ENCODE measurements around the gene SMG7. TPM values are rescaled to one million over a fixed set of nuclear protein-coding genes. Genes with fewer than 3 reads are reported as not detected.

Gene SMG7
- total RNA-seq, 2 experiments from 2014 or later, result 35.2 to 39.1 TPM

- Histone ChIP-seq H3K36me3 (ENCODE audit: insufficient read depth, low read length) (no peaks in the 10 kb centered on the region), H3K27me3 (ENCODE audit: control insufficient read depth in 1 of 2, insufficient read depth in 2 of 2, low read length in 2 of 2) (no peaks in the 10 kb centered on the region), H3K9me3 (ENCODE audit: control insufficient read depth in 1 of 2, insufficient read depth in 1 of 2, low read length in 2 of 2) (no peaks in the 10 kb centered on the region), H3K27ac (ENCODE audit: low read depth in 1 of 2, low read length in 2 of 2) (no peak overlapping the region), H3K4me3 (ENCODE audit: low read length) (no peak overlapping the region), H3K4me1 (ENCODE audit: insufficient read depth, low read length) (peaks cover 4% of the 10 kb centered on the region)
- POLR2A ChIA-PET, result interaction anchor here (1.0 kb wide), 1 partner anchor 13 kb away, joined by 3 read pairs; no protein-coding TSS in a partner anchor
- Mint-ChIP-seq H3K4me1 (ENCODE audit: low read depth) (peaks cover 70% of the 10 kb centered on the region), H3K4me3 (no peak overlapping the region), H3K27ac (peak overlapping the region; percentile 39), H3K27me3 (no peaks in the 10 kb centered on the region), H3K36me3 (ENCODE audit: low read depth) (peaks cover 17% of the 10 kb centered on the region), H3K9me3 (no peaks in the 10 kb centered on the region)
- CTCF ChIA-PET, result no interaction called here
- intact Hi-C loops (cut with DNase I, micrococcal nuclease), result no loop called here
- no peak for TF ChIP-seq CTCF (IDR thresholded peaks at IDR 0.05)
- DNase-seq (no peak), ATAC-seq (ENCODE audit: poor library complexity) (no peak)
These were observed 18.6 kb downstream of the SMG7 start for GRCh38 chr1:183490932-183491331.

GRCh38 chr1:183493540-183494245, 21.4 kb downstream of the SMG7 start:
- CTCF ChIA-PET, result no interaction called here
- TF ChIP-seq CTCF (IDR thresholded peaks at IDR 0.05), result no peak
- Mint-ChIP-seq H3K27me3 (no peaks in the 10 kb centered on the region), H3K36me3 (ENCODE audit: low read depth) (peaks cover 4% of the 10 kb centered on the region), H3K4me3 (no peak overlapping the region), H3K9me3 (no peaks in the 10 kb centered on the region), H3K27ac (no peak overlapping the region), H3K4me1 (ENCODE audit: low read depth) (peaks cover 75% of the 10 kb centered on the region)
- no peak for ATAC-seq (ENCODE audit: poor library complexity)
- intact Hi-C loops (cut with DNase I, micrococcal nuclease), result no loop called here
- Histone ChIP-seq H3K27me3 (ENCODE audit: control insufficient read depth in 1 of 2, insufficient read depth in 2 of 2, low read length in 2 of 2) (no peaks in the 10 kb centered on the region), H3K9me3 (ENCODE audit: control insufficient read depth in 1 of 2, insufficient read depth in 1 of 2, low read length in 2 of 2) (no peaks in the 10 kb centered on the region), H3K36me3 (ENCODE audit: insufficient read depth, low read length) (no peaks in the 10 kb centered on the region), H3K4me3 (ENCODE audit: low read length) (no peak overlapping the region), H3K4me1 (ENCODE audit: insufficient read depth, low read length) (peaks cover 15% of the 10 kb centered on the region), H3K27ac (ENCODE audit: low read depth in 1 of 2, low read length in 2 of 2) (no peak overlapping the region)
- POLR2A ChIA-PET, result no interaction called here
- DNase-seq, result no peak

- Histone ChIP-seq H3K4me1 (ENCODE audit: insufficient read depth, low read length) (peaks cover 16% of the 10 kb centered on the region), H3K36me3 (ENCODE audit: insufficient read depth, low read length) (no peaks in the 10 kb centered on the region), H3K27me3 (ENCODE audit: control insufficient read depth in 1 of 2, insufficient read depth in 2 of 2, low read length in 2 of 2) (no peaks in the 10 kb centered on the region), H3K9me3 (ENCODE audit: control insufficient read depth in 1 of 2, insufficient read depth in 1 of 2, low read length in 2 of 2) (no peaks in the 10 kb centered on the region), H3K27ac (ENCODE audit: low read depth in 1 of 2, low read length in 2 of 2) (no peak overlapping the region), H3K4me3 (ENCODE audit: low read length) (no peak overlapping the region)
- Mint-ChIP-seq H3K27me3 (no peaks in the 10 kb centered on the region), H3K36me3 (ENCODE audit: low read depth) (no peaks in the 10 kb centered on the region), H3K4me3 (no peak overlapping the region), H3K9me3 (no peaks in the 10 kb centered on the region), H3K4me1 (ENCODE audit: low read depth) (peaks cover 73% of the 10 kb centered on the region), H3K27ac (peak overlapping the region; percentile 42)
- ChIA-PET POLR2A (interaction anchor here (0.7 kb wide), 1 partner anchor 656 kb away, joined by 3 read pairs; the partner anchor contains the start of gene DHX9), CTCF (no interaction called here)
- TF ChIP-seq CTCF (IDR thresholded peaks at IDR 0.05), result no peak
- DNase-seq, result no peak
- intact Hi-C loops (cut with DNase I, micrococcal nuclease), result no loop called here
- ATAC-seq (ENCODE audit: poor library complexity), result no peak
These were observed 23.1 kb downstream of the SMG7 start for GRCh38 chr1:183495420-183495819.
